Ishikawa (cell line): ENCODE results near the gene RGS7.

Experiments used
- CEBPB ChIP-seq: IDR thresholded peaks from 2 replicates; pipeline ENCODE4 v1.6.1; 2012
- EGR1 ChIP-seq: IDR thresholded peaks from 2 replicates; pipeline ENCODE4 v1.6.1; 2012
- EP300 ChIP-seq: IDR thresholded peaks from 2 replicates; pipeline ENCODE4 v1.6.1; 2012; ENCODE audit warnings: borderline replicate concordance
- FOXM1 ChIP-seq: IDR thresholded peaks from 2 replicates; pipeline ENCODE4 v1.6.1; 2012; ENCODE audit warnings: low read depth, borderline replicate concordance
- MAX ChIP-seq: IDR thresholded peaks from 2 replicates; pipeline ENCODE4 v1.6.1; 2012
- NFIC ChIP-seq: IDR thresholded peaks from 2 replicates; pipeline ENCODE4 v1.6.1; 2012
- REST ChIP-seq: IDR thresholded peaks from 2 replicates; pipeline ENCODE4 v1.6.1; 2012; ENCODE audit warnings: low read depth, mild to moderate bottlenecking
- TAF1 ChIP-seq: IDR thresholded peaks from 2 replicates; pipeline ENCODE4 v1.6.1; 2012; ENCODE audit warnings: low read depth, mild to moderate bottlenecking
- USF1 ChIP-seq: IDR thresholded peaks from 2 replicates; pipeline ENCODE4 v1.6.1; 2012
- YY1 ChIP-seq: IDR thresholded peaks from 2 replicates; pipeline ENCODE4 v1.6.1; 2012; ENCODE audit warnings: low read depth
- ZBTB7A ChIP-seq: IDR thresholded peaks from 2 replicates; pipeline ENCODE4 v1.6.1; 2012; ENCODE audit warnings: low read depth

- TF ChIP-seq USF1, result no peak
- TF ChIP-seq REST, result no peak
- no peak for TF ChIP-seq EGR1
- TF ChIP-seq TAF1, result no peak
- no peak for TF ChIP-seq YY1
- no peak for TF ChIP-seq ZBTB7A
- no peak for TF ChIP-seq EP300
- no peak for TF ChIP-seq MAX
- TF ChIP-seq FOXM1, result no peak
- no peak for TF ChIP-seq NFIC
- TF ChIP-seq CEBPB, result no peak
Measured at GRCh38 chr1:241024834-241025233, 332.2 kb downstream of the RGS7 start.
